Heart left ventricle (tissue), 13 donors: ENCODE measurements around the gene BCL6.

ENCODE experiments used
- CTCF ChIP-seq, 12 donors: fragments of 200-600 bp; sonication (generic) in 4 of 12; IDR thresholded peaks; one replicate each; pipeline versions ENCODE4 v1.5.0 to v1.8.0; 2018 to 2022; ENCODE audit warnings: antibody characterized with exemption in 12 of 12, mild to moderate bottlenecking in 5 of 12
- POLR2A ChIP-seq, 2 donors: fragments of 450-650 bp; IDR thresholded peaks; one replicate each; pipeline ENCODE4 v1.6.1; 2017; ENCODE audit warnings: antibody characterized with exemption in 2 of 2, mild to moderate bottlenecking in 2 of 2, moderate library complexity in 2 of 2
- donor health status: ischemic (EF 13 %, LVEDD 7.1; RV severe dilation, severe dysfunction).
- donor health status: DM: no; HTN: yes; CAD: no.
- donor health status: DM: no; HTN: no; CAD: no.
- donor health status: ischemic (EF 25% LVEDD 6.9; RV normal size, moderate dysfunction).
- donor health status: ischemic (EF 25% LVEDD 5.7; RV mildly dilated, moderate dysfunction).
- donor health status: ischemic (EF 35%, LVEDD 5.7; RV mildly dilated, moderate dysfunction).
- donor health status: nonischemic (EF 11% LVEDD 7.7; RV severe dilation, severe dysfunction).
- donor health status: DM: yes; HTN: yes; CAD: no.
- donor health status: PGD.
- donor health status: ischemic (EF 29% LVEDD 5.4; RV normal size, mild dysfunction).
- donor health status: nonischemic (EF 23%, LVEDD 6.1; RV moderate dilation, normal function).

- TF ChIP-seq CTCF (IDR thresholded peaks at IDR 0.05) (no peak), POLR2A (IDR thresholded peaks at IDR 0.05) (no peak)
Measured at GRCh38 chr3:187718802-187719201, 26.5 kb downstream of the BCL6 start.
